ENCODE measurements around the gene BCL7B. TPM values are rescaled to one million over a fixed set of nuclear protein-coding genes. Genes with fewer than 3 reads are reported as not detected.

Gene BCL7B
- total and polyA plus RNA-seq, 2 of the 13 experiments (the other 11 are each of a cell fraction or from before 2014, with no cell fraction given) = 24.3 to 38.2 TPM

- no peak for TF ChIP-seq ZBTB40 (IDR thresholded peaks at IDR 0.05)
- TF ChIP-seq ZBTB40 (CRISPR knock-in tag; IDR thresholded peaks at IDR 0.05) = no peak
- no peak for TF ChIP-seq ZNF572 (CRISPR knock-in tag; IDR thresholded peaks at IDR 0.05)
- TF ChIP-seq ZNF430 (CRISPR knock-in tag; IDR thresholded peaks at IDR 0.05) = no peak
- no peak for TF ChIP-seq MYC (CRISPR knock-in tag; IDR thresholded peaks at IDR 0.05; ENCODE audit: borderline replicate concordance)
- TF ChIP-seq TP53 (CRISPR knock-in tag; conservative IDR thresholded peaks at IDR 0.05) = peak; percentile 98
- TF ChIP-seq FOXK2 (IDR thresholded peaks at IDR 0.05) = no peak
- TF ChIP-seq DMAP1 (CRISPR knock-in tag; IDR thresholded peaks at IDR 0.05) = no peak
- TF ChIP-seq ZNF776 (CRISPR knock-in tag; IDR thresholded peaks at IDR 0.05) = no peak
- TF ChIP-seq ZNF546 (CRISPR knock-in tag; conservative IDR thresholded peaks at IDR 0.05) = no peak
- TF ChIP-seq PLRG1 (conservative IDR thresholded peaks at IDR 0.05) = no peak
- TF ChIP-seq ZNF770 (CRISPR knock-in tag; IDR thresholded peaks at IDR 0.05) = no peak
- no peak for TF ChIP-seq TEAD3 (CRISPR knock-in tag; optimal IDR thresholded peaks at IDR 0.05; ENCODE audit: borderline replicate concordance)
- no peak for TF ChIP-seq ZNF784 (CRISPR knock-in tag; IDR thresholded peaks at IDR 0.05; ENCODE audit: borderline replicate concordance)
- 0 out of 2 replicates have a peak, but pooled peaks have one; percentile 52 for TF ChIP-seq NR2F6 (IDR thresholded peaks at IDR 0.05)
- no peak for TF ChIP-seq NR2F6 (CRISPR knock-in tag; IDR thresholded peaks at IDR 0.05)
- peak; percentile 62; the same call in 1 of the 2 replicates for TF ChIP-seq ZNF777 (CRISPR knock-in tag; IDR thresholded peaks at IDR 0.05)
- no peak for TF ChIP-seq TRIM24 (CRISPR knock-in tag; IDR thresholded peaks at IDR 0.05)
- TF ChIP-seq ZNF709 (CRISPR knock-in tag; IDR thresholded peaks at IDR 0.05) = no peak
- no peak for TF ChIP-seq SNAPC5 (CRISPR knock-in tag; IDR thresholded peaks at IDR 0.05; ENCODE audit: borderline replicate concordance)
- TF ChIP-seq NR2C2 (CRISPR knock-in tag; IDR thresholded peaks at IDR 0.05; ENCODE audit: borderline replicate concordance) = 0 out of 2 replicates have a peak, but pooled peaks have one; percentile 31
- TF ChIP-seq ASH2L (IDR thresholded peaks at IDR 0.05; ENCODE audit: insufficient read length, low read depth, low read length) = no peak
Observed at GRCh38 chr7:73533742-73534141, 23.7 kb downstream of the BCL7B start (continued).
